Psoas muscle (tissue), 8 donors: ENCODE results near the gene IRF8. TPM values are rescaled to one million over a fixed set of nuclear protein-coding genes. Genes with fewer than 3 reads are reported as not detected.

ENCODE experiments used
- ATAC-seq, 4 donors: fragments of 200-7000 bp; cut with Tn5 transposase; one replicate each; pipeline ENCODE4 v1.9.1; 2020; ENCODE audit warnings: moderate library complexity in 3 of 4, mild to moderate bottlenecking in 2 of 4
- DNase-seq, 2 donors: peaks; one replicate each; pipeline ENCODE4 v3.0.0-alpha.2; 2020
- H3K27ac ChIP-seq: fragments of 200-600 bp; one replicate; pipeline ENCODE4 v1.8.0; 2022
- H3K27me3 ChIP-seq, 3 donors: fragments of 200-600 bp in 1 of 3; one replicate each; pipeline versions ENCODE4 v1.6.1 to v1.8.0; 2013 to 2022; ENCODE audit warnings: low read length in 2 of 3, mild to moderate bottlenecking in 2 of 3, moderate library complexity in 1 of 3; ENCODE audit not compliant: insufficient read depth in 3 of 3
- H3K36me3 ChIP-seq, 2 donors: fragments of 200-600 bp in 1 of 2; one replicate each; pipeline versions ENCODE4 v1.6.1 to v1.8.0; 2013 to 2022; ENCODE audit warnings: low read depth in 1 of 2, mild to moderate bottlenecking in 1 of 2, moderate library complexity in 1 of 2; ENCODE audit not compliant: insufficient read depth in 1 of 2
- H3K4me1 ChIP-seq: fragments of 200-600 bp; one replicate; pipeline ENCODE4 v1.8.0; 2022
- H3K4me3 ChIP-seq: fragments of 200-600 bp; one replicate; pipeline ENCODE4 v1.8.0; 2022; ENCODE audit warnings: mild to moderate bottlenecking
- H3K9me3 ChIP-seq: fragments of 200-600 bp; one replicate; pipeline ENCODE4 v1.8.0; 2022
- WGBS, 3 donors: extraction: QIAGEN DNeasy Blood & Tissue Kit; methylation state at CpG; one replicate each; pipeline versions ENCODE4 v1.1.6 to v1.1.7; 2013; 5-methylcytosine and 5-hydroxymethylcytosine counted together
- intact Hi-C, 2 donors: fragments of 100-400 bp; cut with DNase I; formaldehyde crosslinking; loops; one replicate each; pipeline versions ENCODE4 v1.11.0 to v1.14.2; 2022
- polyA plus RNA-seq, 3 donors: library from polyadenylated mRNA; stranded (reverse); fragments of 200-250 nt; gene quantifications; one replicate each; pipeline ENCODE4 v1.2.3, GENCODE V29; 2013
- total RNA-seq, 4 donors: library from RNA; stranded (reverse); fragmentation: NEBNext Ultra II Directional in 2 of 4; extraction: Animal tissue kit (Norgen Biotek cat#: 25700) in 2 of 4; gene quantifications; one replicate each; pipeline versions ENCODE4 v1.2.1 to v1.2.4, GENCODE V29; 2021 to 2023
- TF ChIP-seq, protein P1 (sequence below): fragments of 200-600 bp; IDR thresholded peaks from one replicate; pipeline ENCODE4 v1.8.0; 2022; ENCODE audit warnings: antibody characterized with exemption
- donor health status: healthy with polysubstance abuse.
- donor health status: DM: no; HTN: no; CAD: no; lungs with moderate emphysema.
- donor health status: Bipolar disorder and iron deficiency.
- donor health status: healthy.
- donor health status: DM: yes; HTN: yes; CAD: no.
- donor health status: DM: no; HTN: no; CAD: no.
- donor health status: DM: no; HTN: no; CAD: no.
- donor health status: DM: yes; HTN: yes; CAD: no.

Gene IRF8
- total and polyA plus RNA-seq, 7 donors, result 0.23 to 2.8 (median 1.1) TPM

DNA sequence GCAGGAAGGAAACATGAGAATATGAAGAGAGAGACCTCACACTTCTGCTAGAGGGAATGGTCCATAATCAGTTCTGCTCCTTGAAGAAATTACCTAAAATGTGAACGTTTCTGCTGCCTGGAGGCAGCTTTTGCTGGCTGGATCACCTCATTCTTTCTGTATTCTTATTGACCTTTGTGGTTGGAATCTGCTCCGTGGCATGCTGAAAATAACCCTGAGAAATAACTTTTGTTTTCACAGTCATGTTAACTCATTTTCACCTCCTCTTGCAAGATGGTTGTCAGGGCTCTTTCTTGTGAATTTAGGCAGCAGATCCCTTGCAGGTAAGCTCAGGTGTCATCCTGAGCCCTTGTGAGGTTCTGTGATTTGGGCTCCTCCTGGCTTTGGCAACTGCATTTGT, 70.2 kb downstream of the IRF8 start:
- no peak for ATAC-seq
- no peak overlapping the region for H3K4me3 ChIP-seq
- H3K9me3 ChIP-seq, result no peaks in the 10 kb centered on the region
- H3K4me1 ChIP-seq, result no peaks in the 10 kb centered on the region
- peaks cover 0 to 5% (median 1%) of the 10 kb centered on the region in 3 donors for H3K27me3 ChIP-seq
- DNase-seq, result no peak
- H3K27ac ChIP-seq, result no peak overlapping the region
- TF ChIP-seq, protein P1, sequence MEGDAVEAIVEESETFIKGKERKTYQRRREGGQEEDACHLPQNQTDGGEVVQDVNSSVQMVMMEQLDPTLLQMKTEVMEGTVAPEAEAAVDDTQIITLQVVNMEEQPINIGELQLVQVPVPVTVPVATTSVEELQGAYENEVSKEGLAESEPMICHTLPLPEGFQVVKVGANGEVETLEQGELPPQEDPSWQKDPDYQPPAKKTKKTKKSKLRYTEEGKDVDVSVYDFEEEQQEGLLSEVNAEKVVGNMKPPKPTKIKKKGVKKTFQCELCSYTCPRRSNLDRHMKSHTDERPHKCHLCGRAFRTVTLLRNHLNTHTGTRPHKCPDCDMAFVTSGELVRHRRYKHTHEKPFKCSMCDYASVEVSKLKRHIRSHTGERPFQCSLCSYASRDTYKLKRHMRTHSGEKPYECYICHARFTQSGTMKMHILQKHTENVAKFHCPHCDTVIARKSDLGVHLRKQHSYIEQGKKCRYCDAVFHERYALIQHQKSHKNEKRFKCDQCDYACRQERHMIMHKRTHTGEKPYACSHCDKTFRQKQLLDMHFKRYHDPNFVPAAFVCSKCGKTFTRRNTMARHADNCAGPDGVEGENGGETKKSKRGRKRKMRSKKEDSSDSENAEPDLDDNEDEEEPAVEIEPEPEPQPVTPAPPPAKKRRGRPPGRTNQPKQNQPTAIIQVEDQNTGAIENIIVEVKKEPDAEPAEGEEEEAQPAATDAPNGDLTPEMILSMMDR, result no peak
- 6 to 9% (median 8%) methylated on average over 2 of the region's 2 CpGs for WGBS, 3 donors
- H3K36me3 ChIP-seq, result no peaks in the 10 kb centered on the region
- intact Hi-C loops, result no loop called here

DNA sequence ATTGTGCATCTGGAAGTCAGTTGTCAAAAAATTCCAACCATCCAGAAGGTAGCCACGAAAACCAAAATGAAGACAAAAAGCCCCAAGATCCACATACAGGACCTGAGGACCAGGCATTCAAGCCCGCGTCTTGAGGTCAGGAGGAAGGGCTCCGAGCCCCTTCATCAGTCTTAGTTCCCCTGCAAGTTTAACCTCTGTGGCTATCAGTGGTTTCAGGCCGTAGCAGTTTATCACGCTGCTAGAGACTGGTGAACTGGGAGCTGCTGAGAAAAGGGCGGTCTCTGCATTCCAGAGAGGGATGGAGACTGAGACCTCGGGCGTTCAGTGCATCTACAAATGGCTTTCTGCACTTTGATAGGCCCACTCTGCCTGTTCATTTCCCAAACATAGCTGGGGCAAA, 70.6 kb downstream of the IRF8 start:
- TF ChIP-seq, protein P1, result no peak
- H3K4me1 ChIP-seq, result no peaks in the 10 kb centered on the region
- DNase-seq (no peak), ATAC-seq (no peak)
- no peak overlapping the region for H3K4me3 ChIP-seq
- H3K36me3 ChIP-seq, result no peaks in the 10 kb centered on the region
- no peak overlapping the region for H3K27ac ChIP-seq
- WGBS, 3 donors, result 23 to 30% (median 27%) methylated on average over 9 of the region's 9 CpGs
- H3K9me3 ChIP-seq, result no peaks in the 10 kb centered on the region
- H3K27me3 ChIP-seq, result peaks cover 0 to 5% (median 1%) of the 10 kb centered on the region in 3 donors
- intact Hi-C loops, result no loop called here

DNA sequence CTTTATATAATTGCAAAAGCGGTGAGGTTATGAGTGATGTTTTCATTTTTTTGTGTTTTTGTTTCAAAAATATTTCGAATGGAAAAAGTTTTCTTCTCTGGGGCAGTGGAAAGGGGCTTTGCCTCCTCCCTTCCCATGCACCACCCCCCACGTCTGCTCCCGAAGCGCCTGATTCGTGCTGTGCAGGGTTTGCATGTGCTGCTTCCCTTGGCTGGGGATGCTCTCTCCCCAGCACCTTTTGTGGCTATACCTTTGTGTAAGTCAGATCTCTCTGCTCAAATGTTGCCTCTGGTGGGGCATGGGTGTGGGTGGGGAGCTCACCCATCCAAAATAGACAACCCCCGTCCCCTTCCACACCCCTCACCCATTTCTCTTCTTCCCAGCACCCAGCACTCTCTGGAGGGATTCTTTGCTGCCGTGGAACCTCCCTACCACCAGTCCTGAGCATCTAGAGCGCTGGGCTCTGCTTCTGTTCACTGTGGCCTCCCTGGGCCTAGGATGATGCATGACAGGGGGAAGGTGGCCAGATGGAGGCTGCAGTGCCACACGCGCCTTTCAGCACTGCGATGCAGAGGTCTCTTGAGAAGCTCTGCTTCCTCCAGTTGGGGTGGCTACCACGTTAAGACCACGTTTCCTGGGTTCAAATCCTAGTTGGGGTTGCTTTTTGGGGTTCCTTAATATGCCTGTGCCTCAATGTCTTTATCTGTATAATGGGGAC, 71.2 kb downstream of the IRF8 start:
- DNase-seq (no peak), ATAC-seq (no peak)
- Histone ChIP-seq H3K4me1 (no peaks in the 10 kb centered on the region), H3K27me3 (peaks cover 0 to 5% (median 1%) of the 10 kb centered on the region in 3 donors), H3K4me3 (no peak overlapping the region), H3K27ac (no peak overlapping the region), H3K9me3 (no peaks in the 10 kb centered on the region), H3K36me3 (no peaks in the 10 kb centered on the region)
- TF ChIP-seq, protein P1, result no peak
- 62 to 73% (median 67%) methylated on average over 14 of the region's 14 CpGs for WGBS, 3 donors
- intact Hi-C loops, result no loop called here

DNA sequence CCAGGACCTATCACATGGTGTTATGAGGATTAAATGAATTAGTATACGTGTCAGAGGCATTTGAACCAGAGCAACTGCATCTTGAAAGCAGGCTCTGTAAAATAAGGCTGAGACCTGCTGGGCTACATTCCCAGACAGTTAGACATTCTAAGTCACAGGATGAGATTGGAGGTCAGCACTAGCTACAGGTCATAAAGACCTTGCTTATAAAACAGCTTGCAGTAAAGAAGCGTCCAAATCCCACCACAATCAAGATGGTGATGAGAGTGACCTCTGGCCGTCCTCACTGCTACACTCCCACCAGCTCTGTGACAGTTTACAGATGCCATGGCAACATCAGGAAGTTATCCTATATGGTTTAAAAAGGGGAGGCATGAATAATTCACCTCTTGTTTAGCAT, 71.8 kb downstream of the IRF8 start:
- Histone ChIP-seq H3K27ac (no peak overlapping the region), H3K9me3 (no peaks in the 10 kb centered on the region), H3K4me1 (no peaks in the 10 kb centered on the region), H3K36me3 (no peaks in the 10 kb centered on the region), H3K27me3 (peaks cover 0 to 5% (median 1%) of the 10 kb centered on the region in 3 donors), H3K4me3 (no peak overlapping the region)
- 55 to 68% (median 59%) methylated on average over 3 of the region's 3 CpGs for WGBS, 3 donors
- intact Hi-C loops, result no loop called here
- TF ChIP-seq, protein P1, result no peak
- DNase-seq, result no peak
- no peak for ATAC-seq

Other genes starting within 250 kb of the IRF8 start
- gene GINS2, start 210.2 kb upstream of the IRF8 start, total RNA-seq, result 1 to 10 TPM; 1.5 to 2.0 (median 1.7) TPM
- 1 to 10 TPM in 2 of 3 donors, under 1 TPM in 1; 0.93 to 1.2 (median 1.0) TPM for gene GINS2, start 210.2 kb upstream of the IRF8 start, polyA plus RNA-seq
- gene C16orf74, start 148.1 kb upstream of the IRF8 start, total RNA-seq, result under 1 TPM in 2 of 4 donors, not detected in 2; 0.21 to 0.75 TPM
- gene C16orf74, start 148.1 kb upstream of the IRF8 start, polyA plus RNA-seq, result 1 to 10 TPM in 1 of 3 donors, under 1 TPM in 2; 0.13 to 3.8 (median 0.24) TPM
- gene EMC8, start 99.6 kb upstream of the IRF8 start, total RNA-seq, result 10 to 100 TPM; 17.2 to 32.9 (median 21.2) TPM
- gene EMC8, start 99.6 kb upstream of the IRF8 start, polyA plus RNA-seq, result 10 to 100 TPM; 16.4 to 41.6 (median 35.9) TPM
- 1,000 to 10,000 TPM in 1 of 4 donors, 100 to 1,000 TPM in 3; 627 to 1,031 (median 770) TPM for gene COX4I1, start 99.5 kb upstream of the IRF8 start, total RNA-seq
- gene COX4I1, start 99.5 kb upstream of the IRF8 start, polyA plus RNA-seq, result 1,000 to 10,000 TPM; 1,066 to 1,800 (median 1,530) TPM